ENCODE measurements around the gene CACNA1H.
"Not testable (repeated sequence)": the region's sequence is repeated elsewhere in the genome, so short reads cannot be mapped to it uniquely, and the experiment has no call there.

The CACNA1H gene

DNA sequence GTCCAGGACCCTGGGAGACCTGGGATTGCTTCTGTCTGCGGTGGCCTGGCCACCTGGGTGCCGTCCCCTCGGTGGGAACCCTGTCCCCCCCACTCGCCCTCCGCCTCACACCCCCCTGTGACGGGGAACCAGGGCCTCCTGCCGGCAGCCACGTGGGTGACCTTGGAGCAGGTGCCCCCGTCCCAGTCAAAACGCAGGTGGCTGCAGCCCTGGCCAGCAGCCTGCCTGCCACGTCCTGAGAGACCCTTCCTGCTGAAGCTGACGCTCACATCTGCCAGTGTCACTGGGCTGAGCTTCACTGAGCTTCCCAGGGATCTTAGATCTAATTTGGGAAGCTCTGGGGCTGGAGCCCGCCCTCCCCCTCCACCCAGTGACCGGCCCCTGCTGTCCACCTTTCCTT lies 73.8 kb downstream of the CACNA1H start:
- H2AFZ ChIP-seq (ENCODE audit: low read depth, low read length); H3K36me3 ChIP-seq (ENCODE audit: control insufficient read depth in 1 of 2, insufficient read depth in 2 of 2, low read depth in 1 of 2, low read length in 2 of 2); H4K8ac ChIP-seq (ENCODE audit: low read length); H3K18ac ChIP-seq (ENCODE audit: low read depth in 1 of 2, low read length in 2 of 2); H3K9ac ChIP-seq (ENCODE audit: low read length); DNase-seq; H3K9me3 ChIP-seq (ENCODE audit: control insufficient read depth, low read length); H2BK12ac ChIP-seq (ENCODE audit: low read length in 2 of 2); H3K4me3 ChIP-seq (ENCODE audit: insufficient read depth in 1 of 2, low read depth in 1 of 2, low read length in 2 of 2); H2BK120ac ChIP-seq (ENCODE audit: low read depth, low read length); H2BK5ac ChIP-seq (ENCODE audit: low read depth, low read length, poor library complexity, severe bottlenecking); H4K91ac ChIP-seq (ENCODE audit: low read length); H3K4me2 ChIP-seq (ENCODE audit: low read length, poor library complexity, severe bottlenecking); H3K23ac ChIP-seq (ENCODE audit: low read length in 2 of 2); H3K4ac ChIP-seq (ENCODE audit: low read depth in 1 of 2, low read length in 2 of 2); H3K14ac ChIP-seq (ENCODE audit: low read length in 2 of 2); H3K4me1 ChIP-seq (ENCODE audit: control insufficient read depth, insufficient read depth, low read depth, low read length); H2BK15ac ChIP-seq (ENCODE audit: low read depth, poor library complexity, severe bottlenecking); H3K79me1 ChIP-seq (replicated peaks; ENCODE audit: low read length, poor library complexity, severe bottlenecking); H2AK5ac ChIP-seq (ENCODE audit: low read length, severe bottlenecking); H3K27ac ChIP-seq (ENCODE audit: low read length, poor library complexity, severe bottlenecking); H3K27me3 ChIP-seq (ENCODE audit: control insufficient read depth in 1 of 2, insufficient read depth in 1 of 2, low read length in 2 of 2): not testable (repeated sequence)
- 57% methylated on average over 11 of the region's 14 CpGs for WGBS

DNA sequence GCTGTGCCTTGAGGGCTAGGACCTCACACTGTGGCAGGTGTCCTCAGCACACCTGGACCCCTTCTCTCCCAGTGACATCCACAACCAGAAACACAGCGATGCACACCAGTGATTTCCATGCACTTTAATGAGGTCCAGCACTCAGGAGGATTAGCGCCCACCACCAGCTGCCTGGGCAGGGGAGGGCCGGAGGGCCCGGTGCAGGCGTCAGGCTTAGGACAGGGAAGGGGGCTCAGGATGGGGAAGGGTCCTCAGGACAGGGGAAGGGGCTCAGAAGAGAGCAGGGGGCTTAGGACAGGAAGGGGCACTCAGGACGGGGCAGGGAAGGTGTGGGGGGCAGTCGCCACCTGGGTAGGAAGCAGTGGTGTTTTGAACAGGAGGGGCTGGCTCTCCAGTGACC lies 75.3 kb downstream of the CACNA1H start:
- H3K9ac ChIP-seq (ENCODE audit: low read length); H3K4me3 ChIP-seq (ENCODE audit: insufficient read depth in 1 of 2, low read depth in 1 of 2, low read length in 2 of 2); DNase-seq; H2AK5ac ChIP-seq (ENCODE audit: low read length, severe bottlenecking); H3K4ac ChIP-seq (ENCODE audit: low read depth in 1 of 2, low read length in 2 of 2); H3K14ac ChIP-seq (ENCODE audit: low read length in 2 of 2); H2BK12ac ChIP-seq (ENCODE audit: low read length in 2 of 2); H3K9me3 ChIP-seq (ENCODE audit: control insufficient read depth, low read length); H3K4me1 ChIP-seq (ENCODE audit: control insufficient read depth, insufficient read depth, low read depth, low read length); H3K36me3 ChIP-seq (ENCODE audit: control insufficient read depth in 1 of 2, insufficient read depth in 2 of 2, low read depth in 1 of 2, low read length in 2 of 2); H3K18ac ChIP-seq (ENCODE audit: low read depth in 1 of 2, low read length in 2 of 2); H3K4me2 ChIP-seq (ENCODE audit: low read length, poor library complexity, severe bottlenecking); H2BK15ac ChIP-seq (ENCODE audit: low read depth, poor library complexity, severe bottlenecking); H3K23ac ChIP-seq (ENCODE audit: low read length in 2 of 2); H3K79me1 ChIP-seq (replicated peaks; ENCODE audit: low read length, poor library complexity, severe bottlenecking); H3K27me3 ChIP-seq (ENCODE audit: control insufficient read depth in 1 of 2, insufficient read depth in 1 of 2, low read length in 2 of 2); H2AFZ ChIP-seq (ENCODE audit: low read depth, low read length); H2BK120ac ChIP-seq (ENCODE audit: low read depth, low read length); H4K8ac ChIP-seq (ENCODE audit: low read length); H4K91ac ChIP-seq (ENCODE audit: low read length); H2BK5ac ChIP-seq (ENCODE audit: low read depth, low read length, poor library complexity, severe bottlenecking); H3K27ac ChIP-seq (ENCODE audit: low read length, poor library complexity, severe bottlenecking): not testable (repeated sequence)
- 75% methylated on average over 5 of the region's 7 CpGs for WGBS

DNA sequence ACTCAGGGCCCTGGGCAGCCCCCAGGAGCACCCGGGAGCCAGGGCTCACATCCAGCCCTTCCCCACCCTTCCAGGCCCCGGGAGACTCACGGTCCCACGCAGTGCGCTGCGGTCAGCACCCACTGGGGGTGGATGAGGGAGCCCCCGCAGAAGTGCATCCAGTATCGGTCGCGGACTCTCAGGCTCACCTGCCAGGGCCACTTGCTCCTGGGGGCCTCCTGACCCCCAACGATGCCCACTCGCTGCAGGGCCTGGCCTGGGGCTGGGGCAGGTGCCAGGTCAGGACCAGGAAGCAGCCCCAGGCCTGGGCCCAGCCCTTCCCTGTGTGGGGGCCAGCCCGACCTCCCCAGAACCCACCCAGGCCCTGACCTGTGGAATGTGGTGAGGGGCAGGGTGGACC lies 76.6 kb downstream of the CACNA1H start:
- DNase-seq; H3K9me3 ChIP-seq (ENCODE audit: control insufficient read depth, low read length); H3K14ac ChIP-seq (ENCODE audit: low read length in 2 of 2); H3K4me2 ChIP-seq (ENCODE audit: low read length, poor library complexity, severe bottlenecking); H3K27ac ChIP-seq (ENCODE audit: low read length, poor library complexity, severe bottlenecking); H2BK12ac ChIP-seq (ENCODE audit: low read length in 2 of 2); H3K27me3 ChIP-seq (ENCODE audit: control insufficient read depth in 1 of 2, insufficient read depth in 1 of 2, low read length in 2 of 2); H4K8ac ChIP-seq (ENCODE audit: low read length); H2AFZ ChIP-seq (ENCODE audit: low read depth, low read length); H2BK15ac ChIP-seq (ENCODE audit: low read depth, poor library complexity, severe bottlenecking); H3K4ac ChIP-seq (ENCODE audit: low read depth in 1 of 2, low read length in 2 of 2); H3K23ac ChIP-seq (ENCODE audit: low read length in 2 of 2); H2AK5ac ChIP-seq (ENCODE audit: low read length, severe bottlenecking); H3K4me1 ChIP-seq (ENCODE audit: control insufficient read depth, insufficient read depth, low read depth, low read length); H3K36me3 ChIP-seq (ENCODE audit: control insufficient read depth in 1 of 2, insufficient read depth in 2 of 2, low read depth in 1 of 2, low read length in 2 of 2); H2BK120ac ChIP-seq (ENCODE audit: low read depth, low read length); H3K18ac ChIP-seq (ENCODE audit: low read depth in 1 of 2, low read length in 2 of 2); H3K9ac ChIP-seq (ENCODE audit: low read length); H2BK5ac ChIP-seq (ENCODE audit: low read depth, low read length, poor library complexity, severe bottlenecking); H3K4me3 ChIP-seq (ENCODE audit: insufficient read depth in 1 of 2, low read depth in 1 of 2, low read length in 2 of 2); H3K79me1 ChIP-seq (replicated peaks; ENCODE audit: low read length, poor library complexity, severe bottlenecking); H4K91ac ChIP-seq (ENCODE audit: low read length): not testable (repeated sequence)
- WGBS = no CpG with 5 or more reads among the region's 13 CpGs

DNA sequence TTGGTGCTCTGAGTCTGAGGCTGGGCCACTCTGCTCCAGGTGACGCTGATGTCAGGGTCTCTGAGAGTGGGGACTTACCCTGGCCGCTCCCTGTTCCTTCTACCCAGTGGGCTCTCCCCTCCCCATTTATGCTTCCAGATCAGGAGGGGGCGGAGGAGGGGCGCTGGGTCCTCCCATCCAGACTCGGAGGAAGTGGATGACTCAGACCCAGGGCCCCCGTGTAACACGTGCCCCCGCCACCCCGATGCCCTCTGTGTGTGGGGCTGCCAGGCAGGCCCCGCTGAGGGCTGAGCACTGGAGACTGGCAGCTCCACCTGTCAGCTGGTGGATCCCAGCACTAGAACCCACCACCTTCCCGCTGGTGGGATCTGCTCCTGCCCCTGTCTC lies 77.2 kb downstream of the CACNA1H start, which contains the start of gene TPSB2:
Gene TPSB2, minus strand, starts transcription at position 101 of the 387 bp plus-strand sequence. CDS start 233 bp downstream, outside the sequence.
- not testable (repeated sequence) for H2AK5ac ChIP-seq (ENCODE audit: low read length, severe bottlenecking); H3K79me1 ChIP-seq (replicated peaks; ENCODE audit: low read length, poor library complexity, severe bottlenecking); H2BK12ac ChIP-seq (ENCODE audit: low read length in 2 of 2); H3K18ac ChIP-seq (ENCODE audit: low read depth in 1 of 2, low read length in 2 of 2); H4K8ac ChIP-seq (ENCODE audit: low read length); H2AFZ ChIP-seq (ENCODE audit: low read depth, low read length); H3K27me3 ChIP-seq (ENCODE audit: control insufficient read depth in 1 of 2, insufficient read depth in 1 of 2, low read length in 2 of 2); H3K4me2 ChIP-seq (ENCODE audit: low read length, poor library complexity, severe bottlenecking); H2BK5ac ChIP-seq (ENCODE audit: low read depth, low read length, poor library complexity, severe bottlenecking); H2BK120ac ChIP-seq (ENCODE audit: low read depth, low read length); H3K4ac ChIP-seq (ENCODE audit: low read depth in 1 of 2, low read length in 2 of 2); H3K27ac ChIP-seq (ENCODE audit: low read length, poor library complexity, severe bottlenecking); H4K91ac ChIP-seq (ENCODE audit: low read length); H3K9ac ChIP-seq (ENCODE audit: low read length); H3K14ac ChIP-seq (ENCODE audit: low read length in 2 of 2); H3K4me1 ChIP-seq (ENCODE audit: control insufficient read depth, insufficient read depth, low read depth, low read length); H3K9me3 ChIP-seq (ENCODE audit: control insufficient read depth, low read length); H3K36me3 ChIP-seq (ENCODE audit: control insufficient read depth in 1 of 2, insufficient read depth in 2 of 2, low read depth in 1 of 2, low read length in 2 of 2); H2BK15ac ChIP-seq (ENCODE audit: low read depth, poor library complexity, severe bottlenecking); H3K23ac ChIP-seq (ENCODE audit: low read length in 2 of 2); H3K4me3 ChIP-seq (ENCODE audit: insufficient read depth in 1 of 2, low read depth in 1 of 2, low read length in 2 of 2); DNase-seq
- WGBS = 29% methylated on average over 1 of the region's 11 CpGs
